NT2/D1 (cell line): Measurements from ENCODE around the gene UNC5B.

Source experiments
- DNase-seq: peaks from one replicate; pipeline ENCODE4 v3.0.0-alpha.2; 2011; ENCODE audit warnings: low read depth, low spot score
- H3K27me3 ChIP-seq: 2 replicates; pipeline ENCODE4 v1.6.0; 2011; ENCODE audit warnings: mild to moderate bottlenecking; ENCODE audit not compliant: insufficient read length, insufficient read depth
- H3K36me3 ChIP-seq: 2 replicates; pipeline ENCODE4 v1.6.1; 2011; ENCODE audit warnings: mild to moderate bottlenecking, low read length, mixed read lengths; ENCODE audit not compliant: insufficient read depth, insufficient read length
- H3K4me1 ChIP-seq: 2 replicates; pipeline ENCODE4 v1.5.1; 2011; ENCODE audit not compliant: insufficient read depth, insufficient read length
- H3K4me3 ChIP-seq: 2 replicates; pipeline ENCODE4 v1.5.1; 2011; ENCODE audit warnings: low read depth; ENCODE audit not compliant: insufficient read length
- H3K9ac ChIP-seq: 2 replicates; pipeline ENCODE4 v1.6.0; 2011; ENCODE audit warnings: low read depth; ENCODE audit not compliant: insufficient read length
- H3K9me3 ChIP-seq: 2 replicates; pipeline ENCODE4 v1.5.1; 2011; ENCODE audit warnings: mild to moderate bottlenecking, low read length; ENCODE audit not compliant: insufficient read depth
- SUZ12 ChIP-seq: IDR thresholded peaks from 2 replicates; pipeline ENCODE4 v1.6.1; 2011; ENCODE audit not compliant: insufficient read length, insufficient read depth; ENCODE audit errors: extremely low read depth
- YY1 ChIP-seq: IDR thresholded peaks from 2 replicates; pipeline ENCODE4 v1.6.1; 2011; ENCODE audit not compliant: insufficient read length, insufficient read depth
- ZNF274 ChIP-seq: IDR thresholded peaks from 2 replicates; pipeline ENCODE4 v1.6.1; 2011; ENCODE audit warnings: mild to moderate bottlenecking, low read depth, low read length

Gene UNC5B

DNA sequence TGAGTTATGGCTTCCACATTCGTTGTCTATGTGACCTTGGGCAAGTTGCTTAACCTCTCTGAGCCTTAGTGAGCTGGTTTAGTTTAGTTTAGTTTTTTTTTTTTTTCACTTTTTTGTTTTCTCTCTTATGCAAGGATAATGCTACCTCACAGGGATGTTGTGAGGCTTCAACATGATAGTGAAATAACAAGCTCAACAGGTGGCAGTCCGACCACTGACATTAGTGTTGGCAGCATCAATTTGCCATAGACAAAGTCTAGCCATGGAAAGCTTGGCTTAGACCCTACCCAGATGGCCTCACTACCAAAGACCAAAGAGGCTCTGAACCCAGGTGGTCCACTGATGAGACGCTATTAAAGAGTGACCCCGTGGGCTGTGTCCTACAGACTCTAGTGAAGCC, 27.2 kb upstream of the UNC5B start:
- no peaks in the 10 kb centered on the region for H3K27me3 ChIP-seq
- H3K4me3 ChIP-seq, result no peak overlapping the region
- peaks cover 1% of the 10 kb centered on the region for H3K4me1 ChIP-seq
- no peak overlapping the region for H3K9ac ChIP-seq
- no peaks in the 10 kb centered on the region for H3K9me3 ChIP-seq
- no peak for TF ChIP-seq YY1
- TF ChIP-seq ZNF274, result no peak
- no peak for TF ChIP-seq SUZ12
- no peaks in the 10 kb centered on the region for H3K36me3 ChIP-seq
- DNase-seq, result no peak

DNA sequence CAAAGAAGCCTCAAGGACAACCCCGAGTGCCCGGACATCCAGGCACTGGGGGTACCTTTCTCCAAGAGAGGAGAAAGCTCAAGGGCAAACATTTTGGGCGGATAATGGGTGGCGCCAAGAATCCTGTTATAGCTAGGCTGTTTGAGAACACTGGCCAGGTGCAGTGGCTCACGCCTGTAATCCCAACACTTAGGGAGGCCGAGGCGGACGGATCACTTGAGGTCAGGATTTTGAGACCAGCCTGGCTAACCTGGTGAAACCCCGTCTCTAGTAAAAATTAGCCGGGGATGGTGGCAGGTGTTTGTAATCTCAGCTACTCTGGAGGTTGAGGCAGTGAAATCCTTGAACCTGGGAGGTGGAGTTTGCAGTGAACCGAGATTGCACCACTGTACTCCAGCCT, 25.2 kb upstream of the UNC5B start:
- Histone ChIP-seq H3K36me3 (no peaks in the 10 kb centered on the region), H3K9me3 (no peaks in the 10 kb centered on the region), H3K4me3 (no peak overlapping the region), H3K4me1 (peaks cover 1% of the 10 kb centered on the region), H3K27me3 (no peaks in the 10 kb centered on the region), H3K9ac (no peak overlapping the region)
- TF ChIP-seq SUZ12 (no peak), YY1 (no peak), ZNF274 (no peak)
- DNase-seq, result no peak

DNA sequence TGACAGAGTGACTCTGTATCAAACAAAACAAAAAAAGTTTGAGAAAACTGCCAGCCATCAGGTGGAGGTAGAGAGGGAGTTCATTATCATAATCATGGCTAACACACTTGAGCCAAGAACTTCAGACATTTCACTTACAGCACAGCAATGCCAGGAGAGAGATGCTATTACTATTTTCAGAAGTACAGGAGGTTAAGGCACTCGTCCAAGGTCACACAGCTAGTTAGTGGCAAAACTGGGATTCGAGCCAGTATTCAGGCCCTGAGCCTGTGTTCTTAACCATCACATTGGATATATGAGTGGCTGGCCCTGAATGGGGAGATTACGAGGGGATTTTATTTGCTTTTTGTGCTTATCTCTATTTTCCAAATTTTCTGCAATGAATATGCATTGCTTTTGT, 24.8 kb upstream of the UNC5B start:
- DNase-seq, result no peak
- H3K9me3 ChIP-seq, result no peaks in the 10 kb centered on the region
- TF ChIP-seq YY1 (no peak), ZNF274 (no peak), SUZ12 (no peak)
- no peaks in the 10 kb centered on the region for H3K27me3 ChIP-seq
- peaks cover 1% of the 10 kb centered on the region for H3K4me1 ChIP-seq
- H3K9ac ChIP-seq, result no peak overlapping the region
- no peaks in the 10 kb centered on the region for H3K36me3 ChIP-seq
- H3K4me3 ChIP-seq, result no peak overlapping the region

DNA sequence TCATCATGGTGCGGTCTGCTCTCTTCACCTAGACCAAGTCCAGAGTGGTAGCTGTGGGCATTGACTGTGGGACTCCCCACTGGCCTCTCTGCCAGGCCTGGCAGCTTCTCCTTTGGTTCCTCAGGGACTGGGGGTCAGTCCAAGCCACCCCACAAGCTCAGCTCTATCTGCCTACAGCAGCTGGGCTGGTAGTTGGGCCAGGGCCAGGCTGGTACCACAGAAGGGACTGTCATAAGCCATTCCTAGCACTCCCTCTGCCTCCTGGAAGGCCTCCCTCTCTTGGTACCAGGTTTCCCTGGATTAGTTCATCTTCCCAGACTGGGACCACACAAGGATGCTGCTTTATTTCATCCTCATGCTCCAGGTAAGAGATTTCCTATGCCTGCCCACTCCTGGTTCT, 24.2 kb upstream of the UNC5B start:
- TF ChIP-seq ZNF274 (no peak), SUZ12 (no peak), YY1 (no peak)
- Histone ChIP-seq H3K36me3 (no peaks in the 10 kb centered on the region), H3K4me1 (peaks cover 1% of the 10 kb centered on the region), H3K4me3 (no peak overlapping the region), H3K27me3 (no peaks in the 10 kb centered on the region), H3K9me3 (no peaks in the 10 kb centered on the region), H3K9ac (no peak overlapping the region)
- no peak for DNase-seq

DNA sequence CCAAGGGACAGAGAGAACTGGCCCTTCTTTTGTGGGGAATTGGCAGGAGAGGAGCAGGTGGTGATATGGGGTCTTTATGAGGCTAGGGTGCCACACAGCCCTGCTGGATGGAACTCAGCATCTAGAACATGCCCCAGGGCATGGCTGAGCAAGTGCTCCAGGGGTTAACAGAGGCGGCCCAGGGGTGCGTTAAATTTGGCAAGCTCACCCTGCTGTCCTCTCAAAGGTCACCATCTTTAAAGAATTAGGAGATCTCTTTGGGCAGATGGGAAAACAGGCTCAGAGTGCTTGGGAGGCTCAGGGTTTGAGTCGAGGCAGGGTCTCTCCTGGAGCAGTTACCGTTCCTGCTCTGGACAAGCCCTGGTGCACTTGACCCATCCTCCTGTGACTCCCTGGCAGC, 21.4 kb upstream of the UNC5B start:
- no peak for TF ChIP-seq ZNF274
- no peak overlapping the region for H3K4me3 ChIP-seq
- no peaks in the 10 kb centered on the region for H3K9me3 ChIP-seq
- H3K4me1 ChIP-seq, result peaks cover 1% of the 10 kb centered on the region
- no peak overlapping the region for H3K9ac ChIP-seq
- DNase-seq, result no peak
- H3K36me3 ChIP-seq, result no peaks in the 10 kb centered on the region
- no peaks in the 10 kb centered on the region for H3K27me3 ChIP-seq

DNA sequence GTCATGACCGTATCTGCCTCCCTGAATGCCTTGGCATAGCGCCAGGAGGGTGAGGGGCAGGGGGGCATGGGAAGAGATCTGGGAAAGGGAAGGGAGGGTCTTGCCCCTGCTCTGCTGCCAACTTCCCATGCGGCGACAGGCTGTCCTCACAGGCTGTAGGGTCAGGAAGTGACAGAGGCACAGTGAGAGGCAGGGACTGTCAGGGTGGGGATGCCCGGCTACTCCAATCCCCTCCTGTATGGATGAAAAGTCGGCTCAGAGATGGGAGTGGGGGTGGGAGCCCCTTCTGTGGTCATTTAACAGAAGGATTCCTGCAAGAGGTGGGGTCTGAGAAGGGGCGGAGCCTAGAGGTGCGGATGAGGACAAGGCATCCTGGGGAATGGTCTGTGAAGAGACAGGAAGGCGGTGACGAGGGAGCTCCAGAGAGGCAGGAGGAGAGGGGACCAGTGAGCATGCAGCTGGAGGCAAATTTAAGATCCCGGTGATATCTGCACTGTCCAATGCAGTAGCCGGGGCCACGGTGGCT, 20.8 kb upstream of the UNC5B start:
- Histone ChIP-seq H3K27me3 (no peaks in the 10 kb centered on the region), H3K36me3 (no peaks in the 10 kb centered on the region), H3K9ac (no peak overlapping the region), H3K4me3 (no peak overlapping the region), H3K9me3 (no peaks in the 10 kb centered on the region), H3K4me1 (peaks cover 1% of the 10 kb centered on the region)
- TF ChIP-seq SUZ12 (no peak), YY1 (no peak), ZNF274 (no peak)
- DNase-seq, result no peak

DNA sequence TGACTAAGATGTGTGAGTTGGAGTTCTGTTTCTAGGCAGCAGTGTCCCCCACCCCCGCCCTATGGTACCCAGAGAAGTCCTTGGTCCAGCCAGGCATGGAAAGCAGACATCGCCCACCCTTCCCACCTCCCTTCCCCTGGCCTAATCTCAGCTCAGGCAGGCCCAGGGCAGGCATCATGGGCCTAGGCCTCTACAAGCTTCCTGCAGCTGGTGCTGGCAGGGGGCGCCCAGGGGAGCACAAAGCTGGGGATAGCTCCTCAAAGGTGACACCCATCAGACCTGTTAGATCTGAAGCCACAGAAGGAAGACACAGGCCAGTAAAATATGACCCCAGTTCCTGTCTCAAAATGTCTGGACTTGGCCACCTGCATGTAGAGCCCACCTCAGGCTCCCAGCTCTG, 18.9 kb upstream of the UNC5B start:
- TF ChIP-seq SUZ12 (no peak), YY1 (no peak), ZNF274 (no peak)
- H3K27me3 ChIP-seq, result no peaks in the 10 kb centered on the region
- no peak for DNase-seq
- no peaks in the 10 kb centered on the region for H3K4me1 ChIP-seq
- no peaks in the 10 kb centered on the region for H3K36me3 ChIP-seq
- no peak overlapping the region for H3K9ac ChIP-seq
- H3K4me3 ChIP-seq, result no peak overlapping the region
- peaks cover 16% of the 10 kb centered on the region for H3K9me3 ChIP-seq

DNA sequence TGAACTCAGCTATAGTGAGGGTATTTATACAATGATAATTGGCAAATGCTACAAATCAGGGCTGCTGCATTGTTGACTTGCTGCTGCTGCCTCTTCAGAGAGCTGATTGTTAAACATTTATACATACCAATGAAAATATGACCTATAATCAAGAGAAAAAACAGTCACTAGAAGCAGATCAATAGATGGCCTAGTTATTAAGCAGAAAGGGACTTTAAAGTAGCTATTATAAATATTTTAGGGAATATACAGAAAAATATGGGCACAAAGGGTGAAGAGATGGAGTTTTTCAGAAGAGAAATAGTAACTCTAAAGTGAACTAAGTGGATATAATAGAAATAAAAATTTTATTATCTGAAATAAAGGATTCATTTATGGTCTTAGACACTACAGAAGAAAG, 14.4 kb upstream of the UNC5B start:
- no peaks in the 10 kb centered on the region for H3K36me3 ChIP-seq
- TF ChIP-seq SUZ12, result no peak
- no peak for TF ChIP-seq ZNF274
- no peak for TF ChIP-seq YY1
- no peak for DNase-seq
- no peaks in the 10 kb centered on the region for H3K27me3 ChIP-seq
- peaks cover 24% of the 10 kb centered on the region for H3K9me3 ChIP-seq
- no peaks in the 10 kb centered on the region for H3K4me1 ChIP-seq
- H3K4me3 ChIP-seq, result no peak overlapping the region
- no peak overlapping the region for H3K9ac ChIP-seq
